PC-3 (cell line): ENCODE measurements around the gene GPR22. TPM values are rescaled to one million over a fixed set of nuclear protein-coding genes. Genes with fewer than 3 reads are reported as not detected.

ENCODE experiments used
- ATAC-seq: fragments of 200-7000 bp; cut with Tn5 transposase; 2 replicates; pipeline ENCODE4 v1.9.1; 2020; ENCODE audit warnings: mild to moderate bottlenecking, moderate library complexity
- BruUV-seq: library from RNA; stranded (reverse); fragments of 400-500 nt; replicated peaks from 2 replicates; lab custom pipeline; 2021; lab: Mats Ljungman, UMichigan
- CTCF ChIA-PET: fragments of 300-600 bp; sonication (Branson Sonifier 250); formaldehyde crosslinking; loops from one replicate; lab custom pipeline; 2022; ENCODE audit warnings: antibody characterized with exemption; lab: Charles Lee
- POLR2A ChIA-PET: fragments of 300-600 bp; sonication (Branson Sonifier 250); formaldehyde crosslinking; loops from one replicate; lab custom pipeline; 2022; ENCODE audit warnings: antibody characterized with exemption; ENCODE audit not compliant: unreplicated experiment; lab: Charles Lee
- DNase-seq: peaks from one replicate; pipeline ENCODE4 v3.0.0-alpha.2; 2015
- H2AFZ ChIP-seq: fragments of 300-600 bp; sonication (generic); 2 replicates; pipeline ENCODE4 v1.6.0; 2016; ENCODE audit warnings: antibody characterized with exemption, low read length
- H3F3A ChIP-seq: fragments of 300-600 bp; sonication (generic); one replicate; pipeline ENCODE4 v1.6.0; 2017; ENCODE audit warnings: antibody characterized with exemption, low read length, control low read depth, mild to moderate bottlenecking; ENCODE audit not compliant: unreplicated experiment
- H3K27ac ChIP-seq: fragments of 300-600 bp; sonication (generic); 2 replicates; pipeline ENCODE4 v1.5.1; 2016; ENCODE audit warnings: mild to moderate bottlenecking, low read length
- H3K27me3 ChIP-seq: fragments of 300-600 bp; sonication (generic); 2 replicates; pipeline ENCODE4 v1.6.1; 2016; ENCODE audit warnings: low read length, mixed read lengths
- H3K36me3 ChIP-seq: fragments of 300-600 bp; sonication (generic); 2 replicates; pipeline ENCODE4 v1.6.1; 2016; ENCODE audit warnings: low read depth, mixed run types, low read length, mixed read lengths
- H3K4me1 ChIP-seq: fragments of 300-600 bp; sonication (generic); 2 replicates; pipeline ENCODE4 v1.5.1; 2016; ENCODE audit warnings: low read length; ENCODE audit not compliant: insufficient read depth
- H3K4me2 ChIP-seq: fragments of 300-600 bp; sonication (generic); 2 replicates; pipeline ENCODE4 v1.6.0; 2016; ENCODE audit warnings: low read length
- H3K4me3 ChIP-seq: fragments of 300-600 bp; sonication (generic); 2 replicates; pipeline ENCODE4 v1.5.1; 2016; ENCODE audit warnings: mild to moderate bottlenecking, low read length, mixed read lengths
- H3K79me2 ChIP-seq: fragments of 300-600 bp; sonication (generic); 2 replicates; pipeline ENCODE4 v1.6.1; 2017; ENCODE audit warnings: low read length, mixed read lengths
- H3K9ac ChIP-seq: fragments of 300-600 bp; sonication (generic); 2 replicates; pipeline ENCODE4 v1.6.0; 2016; ENCODE audit warnings: mild to moderate bottlenecking, low read length
- H3K9me2 ChIP-seq: fragments of 300-600 bp; sonication (generic); replicated peaks from 2 replicates; pipeline ENCODE4 v1.6.1; 2016; ENCODE audit warnings: mixed run types, low read length, mixed read lengths
- H3K9me3 ChIP-seq: fragments of 300-600 bp; sonication (generic); 2 replicates; pipeline ENCODE4 v1.6.1; 2016; ENCODE audit warnings: low read length, mixed read lengths
- H4K20me1 ChIP-seq: fragments of 300-600 bp; sonication (generic); 2 replicates; pipeline ENCODE4 v1.6.1; 2016; ENCODE audit warnings: low read length, mixed read lengths
- CTCF ChIP-seq: fragments of 300-600 bp; sonication (generic); conservative IDR thresholded peaks from 2 replicates; pipeline ENCODE4 v1.5.1; 2017; ENCODE audit warnings: antibody characterized with exemption, low read depth, mild to moderate bottlenecking, low read length
- EZH2 ChIP-seq: fragments of 300-600 bp; sonication (generic); IDR thresholded peaks from one replicate; pipeline ENCODE4 v1.6.1; 2017; ENCODE audit warnings: antibody characterized with exemption, mild to moderate bottlenecking, low read length; ENCODE audit not compliant: unreplicated experiment
- EZH2phosphoT487 ChIP-seq: fragments of 300-600 bp; sonication (generic); IDR thresholded peaks from 2 replicates; pipeline ENCODE4 v1.6.1; 2018; ENCODE audit warnings: mild to moderate bottlenecking, antibody characterized with exemption, low read length, borderline replicate concordance
- intact Hi-C: fragments of 100-400 bp; cut with micrococcal nuclease; formaldehyde crosslinking; loops from 2 replicates; pipeline ENCODE4 v1.9.0; 2023
- total RNA-seq: library from RNA; depleted of rRNA; stranded (reverse); fragments of >200 nt; gene quantifications from 2 replicates; pipeline ENCODE4 v1.2.3, GENCODE V29; 2014

Gene GPR22
- total RNA-seq, 1 experiment from 2014 or later, result not detected

- ATAC-seq (no peak), DNase-seq (no peak)
- TF ChIP-seq EZH2, result no peak
- TF ChIP-seq EZH2phosphoT487, result no peak
- TF ChIP-seq CTCF, result no peak
- intact Hi-C loops, result no loop called here
- CTCF ChIA-PET, result no interaction called here
- Histone ChIP-seq H3K27me3 (no peaks in the 10 kb centered on the region), H3K4me3 (no peak overlapping the region), H3K36me3 (no peaks in the 10 kb centered on the region; the same call in 1 of the 2 replicates), H3F3A (no peaks in the 10 kb centered on the region), H3K4me2 (no peak overlapping the region), H3K9me3 (no peaks in the 10 kb centered on the region), H3K4me1 (no peaks in the 10 kb centered on the region), H3K9ac (no peak overlapping the region), H2AFZ (no peak overlapping the region), H3K79me2 (no peaks in the 10 kb centered on the region), H3K27ac (no peak overlapping the region), H3K9me2 (no peaks in the 10 kb centered on the region), H4K20me1 (no peaks in the 10 kb centered on the region)
- BruUV-seq, result no TSS peak
- POLR2A ChIA-PET, result no interaction called here
These were observed 16.5 kb upstream of the GPR22 start for GRCh38 chr7:107453388-107453787.

- Histone ChIP-seq H3K27ac (no peak overlapping the region), H3K9me2 (no peaks in the 10 kb centered on the region), H3K79me2 (no peaks in the 10 kb centered on the region), H3K4me2 (no peak overlapping the region), H3K27me3 (no peaks in the 10 kb centered on the region), H3K4me3 (no peak overlapping the region), H4K20me1 (no peaks in the 10 kb centered on the region), H3K9ac (no peak overlapping the region), H3F3A (no peaks in the 10 kb centered on the region), H3K36me3 (no peaks in the 10 kb centered on the region), H3K9me3 (no peaks in the 10 kb centered on the region), H2AFZ (no peak overlapping the region), H3K4me1 (peaks cover 9% of the 10 kb centered on the region; the same call in 1 of the 2 replicates)
- no peak for ATAC-seq
- ChIA-PET CTCF (no interaction called here), POLR2A (no interaction called here)
- no TSS peak for BruUV-seq
- DNase-seq, result no peak
- no peak for TF ChIP-seq EZH2phosphoT487
- no peak for TF ChIP-seq CTCF
- TF ChIP-seq EZH2, result no peak
- intact Hi-C loops, result loop anchor here (2.0 to 5.0 kb wide), 2 partner anchors 100 to 259 kb away; partner anchors contain the start of genes COG5 and DUS4L
These were observed 7.8 kb upstream of the GPR22 start for GRCh38 chr7:107461938-107462533.
